Activated CD8-positive, alpha-beta memory T cell treated with anti-CD3 and anti-CD28 coated beads, Interleukin-2, amount 50 U/mL, for 24 hours (primary cell): ENCODE measurements around the gene CMTM3.
"Not testable (repeated sequence)": the region's sequence is repeated elsewhere in the genome, so short reads cannot be mapped to it uniquely, and the experiment has no call there.

Source experiments
- DNase-seq: peaks from one replicate; pipeline ENCODE4 v3.0.0-alpha.2; 2020; ENCODE audit errors: extremely low read depth

The CMTM3 gene

GRCh38 chr16:66585481-66586239 is 18.8 kb upstream of the CMTM3 start:
- DNase-seq, result no peak

- no peak for DNase-seq
Measured at GRCh38 chr16:66587881-66588600, 16.5 kb upstream of the CMTM3 start.

- DNase-seq, result no peak
Measured at GRCh38 chr16:66588981-66589713, 15.4 kb upstream of the CMTM3 start.

GRCh38 chr16:66590322-66590721 is 14.2 kb upstream of the CMTM3 start:
- DNase-seq, result no peak

GRCh38 chr16:66591018-66591417 is 13.5 kb upstream of the CMTM3 start:
- no peak for DNase-seq

- no peak for DNase-seq
Measured at GRCh38 chr16:66592241-66592640, 12.3 kb upstream of the CMTM3 start.

GRCh38 chr16:66592814-66593213 is 11.7 kb upstream of the CMTM3 start:
- DNase-seq, result no peak

GRCh38 chr16:66594739-66595138 is 9.8 kb upstream of the CMTM3 start:
- no peak for DNase-seq

GRCh38 chr16:66596559-66596958 is 7.9 kb upstream of the CMTM3 start:
- DNase-seq, result not testable (repeated sequence)

GRCh38 chr16:66596986-66597848 is 7.3 kb upstream of the CMTM3 start:
- no peak for DNase-seq

GRCh38 chr16:66598111-66598510 is 6.4 kb upstream of the CMTM3 start:
- DNase-seq, result no peak

GRCh38 chr16:66599726-66600125 is 4.8 kb upstream of the CMTM3 start:
- no peak for DNase-seq

GRCh38 chr16:66600477-66600876 is 4.0 kb upstream of the CMTM3 start:
- DNase-seq, result no peak

- DNase-seq, result no peak
Measured at GRCh38 chr16:66601471-66601870, 3.0 kb upstream of the CMTM3 start.

- DNase-seq, result peak; percentile 21
Measured at GRCh38 chr16:66603537-66604375, 748 bp upstream of the CMTM3 start.

- DNase-seq, result no peak
Measured at GRCh38 chr16:66605177-66605978, 874 bp downstream of the CMTM3 start.

- DNase-seq, result no peak
Measured at GRCh38 chr16:66605979-66606751, 1.7 kb downstream of the CMTM3 start.

- peak; percentile 63 for DNase-seq
Measured at GRCh38 chr16:66608241-66609138, 4.0 kb downstream of the CMTM3 start.
